Measurements from ENCODE around the gene ZC3H12A.

GRCh38 chr1:37442644-37443043, 31.7 kb upstream of the ZC3H12A start:
- TF ChIP-seq CTCF (IDR thresholded peaks at IDR 0.05) (no peak), EZH2 (IDR thresholded peaks at IDR 0.05; ENCODE audit: borderline replicate concordance, insufficient read depth, low read depth, low read length, poor library complexity, severe bottlenecking) (no peak)
